ENCODE data around the gene CCL28.

GRCh38 chr5:43429706-43430105 lies 17.5 kb upstream of the CCL28 start:
- no peak for TF ChIP-seq POLR2AphosphoS2 (IDR thresholded peaks at IDR 0.05; ENCODE audit: low read depth, low read length)
- TF ChIP-seq ATF2 (IDR thresholded peaks at IDR 0.05; ENCODE audit: low read length), result no peak
- TF ChIP-seq POLR2AphosphoS5 (IDR thresholded peaks at IDR 0.05; ENCODE audit: low read length), result no peak
- TF ChIP-seq CTCF (IDR thresholded peaks at IDR 0.05 in 2 of 3, conservative IDR thresholded peaks at IDR 0.05 in 1 of 3; ENCODE audit: control insufficient read depth in 2 of 3, extremely low read depth in 1 of 3, insufficient read depth in 1 of 3, low read depth in 3 of 3, low read length in 3 of 3), result no peak
- no peak for TF ChIP-seq EP300 (IDR thresholded peaks at IDR 0.05; ENCODE audit: borderline replicate concordance in 1 of 2, control insufficient read depth in 1 of 2, low read depth in 2 of 2, low read length in 2 of 2)
- TF ChIP-seq GABPA (IDR thresholded peaks at IDR 0.05; ENCODE audit: low read depth), result no peak
- TF ChIP-seq NR2C2 (IDR thresholded peaks at IDR 0.05; ENCODE audit: borderline replicate concordance, control insufficient read depth, insufficient read length, low read depth), result no peak
- TF ChIP-seq STAT3 (IDR thresholded peaks at IDR 0.05; ENCODE audit: low read depth, low read length), result no peak
- no peak for TF ChIP-seq DPF2 (IDR thresholded peaks at IDR 0.05)
